SK-N-MC (cell line): ENCODE data around the gene MACROD2.

Experiments
- DNase-seq: peaks from one replicate; pipeline ENCODE4 v3.0.0-alpha.2; 2011; ENCODE audit warnings: low read depth, low spot score
- H3K27ac ChIP-seq: fragments of 200-600 bp; sonication (generic); 2 replicates; pipeline ENCODE4 v1.5.1; 2016; ENCODE audit warnings: mixed run types
- H3K36me3 ChIP-seq: fragments of 200-600 bp; sonication (generic); 2 replicates; pipeline ENCODE4 v1.6.1; 2017; ENCODE audit warnings: antibody characterized with exemption, low read length, mixed read lengths; ENCODE audit not compliant: insufficient read depth
- H3K4me3 ChIP-seq: fragments of 200-600 bp; sonication (generic); 2 replicates; pipeline ENCODE4 v1.5.1; 2016
- H3K9ac ChIP-seq: fragments of 200-600 bp; sonication (generic); 2 replicates; pipeline ENCODE4 v1.8.0; 2017; ENCODE audit warnings: mixed run types, mixed read lengths; ENCODE audit not compliant: insufficient read length
- H3K9me3 ChIP-seq: fragments of 200-600 bp; sonication (generic); 2 replicates; pipeline ENCODE4 v1.6.1; 2017; ENCODE audit warnings: low read depth, mild to moderate bottlenecking, antibody characterized with exemption, low read length, moderate library complexity, mixed read lengths
- EZH2 ChIP-seq: fragments of 200-600 bp; sonication (generic); IDR thresholded peaks from one replicate; pipeline ENCODE4 v1.6.1; 2017; ENCODE audit warnings: antibody characterized with exemption
- FOXP2 ChIP-seq: optimal IDR thresholded peaks from 2 replicates; pipeline ENCODE3; 2011; ENCODE audit warnings: mild to moderate bottlenecking, moderate library complexity; ENCODE audit not compliant: insufficient read depth; ENCODE audit errors: extremely low read length, control extremely low read depth
- POLR2AphosphoS5 ChIP-seq: IDR thresholded peaks from 2 replicates; pipeline ENCODE4 v1.6.1; 2012; ENCODE audit warnings: mild to moderate bottlenecking, low read depth, low read length, borderline replicate concordance

MACROD2 gene

DNA sequence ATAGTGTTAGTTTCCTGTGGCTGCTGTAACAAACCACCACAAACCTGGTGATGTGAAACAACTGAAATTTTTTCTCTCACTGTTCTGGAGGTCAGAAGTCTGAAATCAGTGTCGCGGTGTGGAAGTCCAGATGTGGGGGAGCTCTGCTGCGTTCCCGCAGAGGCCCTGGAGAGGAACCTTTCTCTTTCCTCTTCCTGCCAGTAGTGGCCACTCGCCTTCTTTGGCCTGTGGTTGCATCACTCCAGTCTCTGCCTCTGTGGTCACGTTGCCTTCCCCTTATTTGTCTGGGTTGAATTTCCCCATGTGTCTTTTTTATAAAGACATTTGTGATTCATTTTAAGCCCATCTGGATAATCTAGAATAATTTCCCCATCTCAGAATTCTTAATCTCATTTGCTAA, 637.6 kb downstream of the MACROD2 start:
- no peaks in the 10 kb centered on the region for H3K9me3 ChIP-seq
- no peak overlapping the region for H3K4me3 ChIP-seq
- H3K9ac ChIP-seq, result no peak overlapping the region
- no peak overlapping the region for H3K27ac ChIP-seq
- TF ChIP-seq FOXP2 (no peak), EZH2 (no peak), POLR2AphosphoS5 (no peak)
- no peaks in the 10 kb centered on the region for H3K36me3 ChIP-seq
- no peak for DNase-seq

DNA sequence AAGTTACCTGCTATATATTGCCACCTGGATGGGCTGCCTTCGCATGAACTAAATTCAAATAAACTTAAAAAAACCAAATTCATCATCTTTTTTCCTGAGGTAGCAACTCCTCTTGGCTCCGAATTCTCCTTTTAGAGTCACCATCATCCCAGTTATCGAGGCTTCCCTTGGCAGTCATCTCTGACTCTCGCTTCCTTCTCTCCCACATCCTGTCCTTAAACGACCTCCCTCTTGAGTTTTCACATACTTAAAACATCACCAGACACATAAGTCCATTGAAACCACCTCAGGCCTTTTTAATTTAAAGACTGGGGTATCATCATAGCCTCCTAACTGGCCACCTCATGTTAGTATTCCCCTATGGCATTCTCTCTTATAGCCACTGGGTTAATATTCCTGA, 638.2 kb downstream of the MACROD2 start:
- DNase-seq, result no peak
- TF ChIP-seq FOXP2 (no peak), POLR2AphosphoS5 (no peak), EZH2 (no peak)
- H3K27ac ChIP-seq, result peak overlapping the region; percentile 93
- H3K9me3 ChIP-seq, result no peaks in the 10 kb centered on the region
- no peak overlapping the region for H3K9ac ChIP-seq
- peak overlapping the region; percentile 71 for H3K4me3 ChIP-seq
- H3K36me3 ChIP-seq, result no peaks in the 10 kb centered on the region

DNA sequence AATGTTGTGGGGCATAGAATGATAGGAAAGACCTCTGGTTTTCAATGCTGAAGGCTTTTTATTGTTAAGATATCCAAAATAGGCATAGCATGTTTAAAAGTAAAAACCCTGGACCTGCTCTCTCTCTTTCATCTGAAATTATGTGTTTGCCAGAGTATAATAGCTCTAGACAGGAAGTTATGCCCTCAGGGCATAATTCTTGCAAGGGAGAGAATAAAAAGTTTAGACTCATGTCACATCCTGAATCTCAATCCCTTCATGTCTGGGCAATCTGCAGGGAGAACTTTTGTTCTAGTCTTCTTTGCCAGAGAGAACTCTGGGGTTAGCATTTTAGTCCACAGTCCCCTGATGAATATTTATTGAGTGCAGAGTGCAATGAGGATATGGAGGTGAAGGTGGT, 639.3 kb downstream of the MACROD2 start:
- H3K36me3 ChIP-seq, result no peaks in the 10 kb centered on the region
- peak overlapping the region; percentile 71 for H3K4me3 ChIP-seq
- H3K9me3 ChIP-seq, result no peaks in the 10 kb centered on the region
- DNase-seq, result peak; percentile 84
- TF ChIP-seq EZH2 (no peak), FOXP2 (no peak), POLR2AphosphoS5 (peak; percentile 16; the same call in 1 of the 2 replicates)
- H3K27ac ChIP-seq, result peak overlapping the region; percentile 93
- no peak overlapping the region for H3K9ac ChIP-seq

- Histone ChIP-seq H3K9ac (no peak overlapping the region), H3K36me3 (no peaks in the 10 kb centered on the region), H3K9me3 (no peaks in the 10 kb centered on the region), H3K27ac (no peak overlapping the region), H3K4me3 (no peak overlapping the region)
- no peak for TF ChIP-seq EZH2
- no peak for TF ChIP-seq POLR2AphosphoS5
- TF ChIP-seq FOXP2, result no peak
- DNase-seq, result no peak
These were observed 642.1 kb downstream of the MACROD2 start for GRCh38 chr20:14637441-14637840.

GRCh38 chr20:14643146-14643545, 647.8 kb downstream of the MACROD2 start:
- no peaks in the 10 kb centered on the region for H3K36me3 ChIP-seq
- no peak overlapping the region for H3K4me3 ChIP-seq
- H3K9ac ChIP-seq, result no peak overlapping the region
- no peak for DNase-seq
- no peaks in the 10 kb centered on the region for H3K9me3 ChIP-seq
- no peak overlapping the region for H3K27ac ChIP-seq
- TF ChIP-seq POLR2AphosphoS5 (no peak), FOXP2 (no peak), EZH2 (no peak)

DNA sequence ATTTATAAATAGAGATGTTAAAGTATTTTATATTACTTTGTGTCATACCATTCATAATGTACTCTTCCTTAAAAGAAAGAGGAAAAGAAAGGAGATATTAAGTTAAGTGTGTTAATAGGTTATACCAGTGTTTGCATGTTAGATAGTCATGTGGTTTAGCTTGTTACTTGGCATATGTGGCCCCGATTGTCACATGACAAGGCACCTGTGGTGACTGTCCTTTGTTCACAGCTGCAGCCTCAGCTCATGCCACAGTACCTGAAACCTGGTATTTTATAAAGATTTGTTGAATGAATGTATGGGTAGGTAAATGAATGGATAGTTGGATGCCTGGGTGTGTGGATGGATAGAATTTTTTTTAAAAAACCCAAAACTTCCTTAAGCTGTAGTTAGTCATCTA, 648.2 kb downstream of the MACROD2 start:
- no peak for TF ChIP-seq FOXP2
- TF ChIP-seq EZH2, result no peak
- no peak for TF ChIP-seq POLR2AphosphoS5
- DNase-seq, result no peak
- Histone ChIP-seq H3K27ac (no peak overlapping the region), H3K9me3 (no peaks in the 10 kb centered on the region), H3K9ac (no peak overlapping the region), H3K4me3 (no peak overlapping the region), H3K36me3 (no peaks in the 10 kb centered on the region)

DNA sequence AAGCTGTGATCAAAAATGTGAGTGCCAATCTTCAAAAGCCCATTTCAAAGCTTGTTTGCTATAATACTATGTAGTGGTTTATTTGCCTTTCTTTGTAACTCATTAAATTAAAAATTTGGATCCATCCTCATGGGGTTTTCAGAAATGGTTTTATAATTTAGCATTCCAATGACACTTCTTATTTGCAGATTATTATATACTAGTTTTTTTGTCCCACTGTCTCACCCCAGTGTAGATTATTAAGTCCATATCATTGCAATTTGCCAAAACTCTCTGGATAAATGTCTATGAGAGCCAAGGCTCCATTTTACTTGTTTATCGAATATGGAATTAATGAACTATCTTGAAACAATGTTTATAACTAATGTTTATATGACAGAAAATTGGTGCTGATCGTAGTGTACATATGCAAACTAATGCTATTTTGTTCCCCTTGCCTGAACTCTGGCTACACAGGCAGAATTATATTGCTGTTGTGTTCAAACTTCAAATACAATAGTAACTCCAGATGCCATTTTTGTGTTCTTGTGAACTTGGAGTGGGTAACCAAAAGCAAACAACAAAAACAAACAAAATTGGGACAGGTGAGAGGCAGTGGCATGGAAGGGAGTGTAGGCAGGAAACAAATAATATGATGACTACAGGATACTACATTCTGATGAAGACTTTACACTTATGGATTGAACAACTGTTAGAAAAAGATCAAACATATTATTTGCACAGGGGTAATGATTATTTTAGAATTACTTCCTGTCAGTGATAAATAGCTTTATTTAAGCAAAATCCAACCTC, 649.2 kb downstream of the MACROD2 start:
- TF ChIP-seq FOXP2 (no peak), EZH2 (no peak), POLR2AphosphoS5 (no peak)
- no peak for DNase-seq
- Histone ChIP-seq H3K4me3 (no peak overlapping the region), H3K9ac (no peak overlapping the region), H3K36me3 (no peaks in the 10 kb centered on the region), H3K27ac (no peak overlapping the region), H3K9me3 (no peaks in the 10 kb centered on the region)

DNA sequence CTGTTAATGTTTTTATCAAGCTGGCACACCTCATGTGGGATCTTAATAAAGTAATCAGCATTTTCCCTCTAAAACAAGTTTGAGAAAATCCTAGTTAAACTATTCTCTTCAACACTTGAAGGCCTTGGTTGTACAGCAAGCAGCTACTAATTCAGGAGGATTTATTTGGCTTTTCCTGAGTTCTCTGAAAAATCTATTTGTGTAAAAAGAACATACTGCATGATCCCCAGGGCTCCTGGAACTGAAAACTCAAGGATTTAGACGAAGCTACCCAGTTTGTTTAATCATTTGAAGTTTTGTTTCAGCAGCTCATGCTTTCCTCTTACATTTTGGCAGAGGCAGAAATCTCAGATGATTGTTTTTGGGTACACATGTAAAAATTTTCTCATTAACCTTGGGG, 651.7 kb downstream of the MACROD2 start:
- Histone ChIP-seq H3K9ac (no peak overlapping the region), H3K4me3 (no peak overlapping the region), H3K36me3 (no peaks in the 10 kb centered on the region), H3K27ac (no peak overlapping the region), H3K9me3 (no peaks in the 10 kb centered on the region)
- no peak for DNase-seq
- no peak for TF ChIP-seq FOXP2
- TF ChIP-seq POLR2AphosphoS5, result no peak
- TF ChIP-seq EZH2, result no peak

- no peak overlapping the region for H3K4me3 ChIP-seq
- TF ChIP-seq POLR2AphosphoS5 (no peak), EZH2 (no peak), FOXP2 (no peak)
- H3K36me3 ChIP-seq, result no peaks in the 10 kb centered on the region
- H3K27ac ChIP-seq, result no peak overlapping the region
- DNase-seq, result no peak
- H3K9me3 ChIP-seq, result no peaks in the 10 kb centered on the region
- no peak overlapping the region for H3K9ac ChIP-seq
These were observed 654.3 kb downstream of the MACROD2 start for GRCh38 chr20:14649662-14650061.
